ENCODE data around the gene C8B.

The C8B gene

DNA sequence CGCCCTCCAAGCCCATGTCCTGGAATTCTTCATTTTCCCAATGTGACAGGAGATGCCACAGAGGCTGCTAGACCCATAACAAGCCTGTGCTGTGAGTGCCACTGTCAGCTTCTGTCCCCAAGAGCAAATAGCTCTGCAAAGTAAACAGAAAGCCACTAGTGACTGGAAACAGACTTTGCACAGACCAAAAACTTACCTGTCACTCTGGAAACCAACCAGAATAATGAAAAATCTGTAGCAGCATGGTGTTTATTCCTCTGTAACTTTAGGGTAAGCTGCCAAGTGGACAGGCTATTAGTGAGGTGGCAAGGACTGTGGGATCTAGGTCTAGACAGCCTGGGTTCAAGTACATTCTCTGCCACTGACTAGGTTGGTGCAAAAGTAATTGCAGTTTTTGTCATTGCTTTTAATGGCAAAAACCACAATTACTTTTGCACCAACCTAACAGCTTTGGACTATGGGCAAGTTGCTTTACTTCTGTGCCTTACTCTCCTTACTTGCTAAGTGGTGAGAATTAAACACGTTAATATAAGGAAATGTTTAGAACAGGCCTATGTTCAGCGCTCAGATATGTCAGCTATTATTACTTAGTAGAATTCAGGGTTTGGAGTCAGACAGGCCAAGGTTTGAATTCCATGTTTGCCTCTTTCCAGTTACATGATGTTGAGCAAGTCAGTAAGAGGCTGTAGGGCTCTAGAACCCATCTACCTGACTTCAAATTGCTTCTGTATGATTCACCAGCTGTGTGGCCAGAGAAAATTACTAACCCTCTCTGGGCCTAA lies at the start of gene C8B:
Gene C8B, minus strand, starts transcription at position 100 of the 782 bp plus-strand sequence. Its CDS starts 67 bp downstream, at position 33.
- DNase-seq = no peak

DNA sequence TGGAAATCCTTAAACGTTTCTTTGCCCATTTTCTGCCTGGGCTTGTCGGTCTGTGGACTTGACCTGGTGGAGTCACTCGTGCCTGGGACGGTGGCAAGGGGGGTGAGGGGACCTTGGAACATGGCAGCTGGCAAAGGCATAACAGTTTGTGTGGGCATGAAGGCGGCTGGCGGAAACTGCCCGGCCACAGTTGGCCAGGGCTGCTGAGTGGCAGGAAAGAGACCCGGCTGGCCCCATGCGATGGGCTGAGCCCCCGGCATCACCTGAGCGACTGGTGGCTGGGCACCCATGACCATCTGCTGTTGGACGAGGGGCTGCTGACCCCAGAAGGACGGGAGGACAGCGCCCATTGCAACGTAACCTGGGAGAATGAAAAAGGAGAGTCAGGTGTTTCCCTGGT lies 49.3 kb upstream of the C8B start:
- DNase-seq = no peak

DNA sequence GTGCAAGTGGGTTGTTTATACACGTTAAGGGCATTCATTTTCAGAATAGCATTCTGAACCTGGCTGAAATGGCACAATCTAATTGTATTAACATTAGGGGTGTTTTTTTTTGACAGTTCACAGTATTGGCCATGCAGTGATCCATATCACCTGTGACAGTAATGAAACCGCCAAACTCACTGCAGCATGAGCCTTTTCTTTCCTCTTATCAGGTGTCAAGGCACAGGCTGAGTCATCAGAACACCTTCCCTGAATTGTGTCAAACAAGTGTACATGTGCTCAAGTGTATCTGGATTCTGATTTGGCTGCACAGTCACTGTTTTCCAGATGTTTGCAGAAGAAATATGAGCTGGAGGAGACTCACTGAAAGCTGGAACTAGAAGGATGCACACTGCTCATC lies 47.7 kb upstream of the C8B start:
- DNase-seq = no peak

DNA sequence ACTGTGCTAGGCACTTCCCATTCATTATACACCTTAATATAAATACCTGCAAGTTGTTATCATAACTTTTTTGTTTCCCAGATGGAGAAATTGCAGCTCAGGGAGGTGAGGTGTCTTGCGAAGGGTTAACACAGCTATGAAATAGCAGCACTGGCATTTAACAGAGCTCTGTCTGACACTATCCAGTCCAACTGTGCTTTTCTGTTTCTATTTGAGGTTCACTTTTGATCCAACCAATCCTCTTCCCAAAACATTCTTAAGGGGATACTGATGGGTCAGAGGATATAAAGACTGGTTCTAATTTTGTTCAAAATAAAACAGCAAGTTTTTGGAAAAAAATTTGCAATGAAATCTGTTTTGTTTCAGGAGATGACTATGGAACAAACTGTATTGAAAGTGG lies 46.5 kb upstream of the C8B start:
- DNase-seq = no peak

DNA sequence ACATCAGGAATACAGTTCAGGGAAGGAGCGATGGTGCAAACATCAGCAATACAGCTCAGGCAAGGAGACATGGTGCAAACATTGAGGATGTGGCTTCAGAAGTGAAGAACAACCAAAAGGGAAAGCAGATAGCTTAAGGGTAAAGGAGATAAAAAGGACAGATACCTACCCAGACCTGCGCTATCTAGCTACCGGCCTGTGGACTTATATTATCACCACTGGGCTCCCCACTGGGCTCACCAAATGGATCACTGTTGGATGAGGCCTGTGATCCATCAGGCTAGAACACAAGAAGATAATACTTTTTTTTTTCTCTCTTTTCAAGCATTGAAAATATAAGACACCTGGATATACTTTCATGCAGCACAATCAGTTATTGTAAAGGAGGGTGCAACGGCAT lies 44.7 kb upstream of the C8B start:
- DNase-seq = no peak

DNA sequence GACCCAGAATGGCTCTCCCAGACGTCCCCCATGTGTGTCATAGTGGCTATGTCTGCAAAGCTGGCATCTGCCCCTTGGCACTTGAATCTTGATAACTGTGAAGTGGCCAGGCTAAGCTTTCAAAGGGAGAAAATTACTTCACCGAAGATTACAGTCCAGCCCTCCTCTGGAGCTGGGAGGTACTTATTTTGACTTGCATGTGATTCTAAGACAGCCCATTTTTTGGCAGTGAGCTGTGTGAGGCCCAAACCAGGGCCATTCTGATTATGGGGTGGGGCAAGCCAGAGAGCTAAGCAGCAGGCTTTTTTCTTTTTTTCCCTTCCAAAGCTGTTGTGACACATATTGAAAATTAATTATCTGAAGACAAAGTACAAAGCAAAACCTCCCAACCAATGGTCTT lies 42.1 kb upstream of the C8B start:
- DNase-seq = no peak

DNA sequence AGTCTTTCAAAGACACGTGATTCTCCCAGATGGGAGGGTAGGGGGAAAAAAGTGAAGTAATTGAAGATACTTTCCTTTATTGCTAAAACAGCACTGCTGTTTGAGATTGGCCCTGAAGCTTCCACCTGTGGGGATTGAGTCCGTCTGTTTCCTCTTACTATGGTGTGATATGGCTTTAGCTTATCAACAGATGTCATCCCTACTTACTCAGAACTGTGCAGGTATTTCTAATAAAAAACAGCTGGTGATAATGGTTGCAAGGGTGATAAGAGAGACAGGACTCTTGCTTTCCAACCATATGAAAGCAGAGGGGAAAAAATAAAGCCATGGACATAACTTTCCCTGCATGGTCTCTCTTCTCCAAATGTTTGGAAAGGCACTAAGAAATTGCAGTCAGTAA lies 41.7 kb upstream of the C8B start:
- no peak for DNase-seq

DNA sequence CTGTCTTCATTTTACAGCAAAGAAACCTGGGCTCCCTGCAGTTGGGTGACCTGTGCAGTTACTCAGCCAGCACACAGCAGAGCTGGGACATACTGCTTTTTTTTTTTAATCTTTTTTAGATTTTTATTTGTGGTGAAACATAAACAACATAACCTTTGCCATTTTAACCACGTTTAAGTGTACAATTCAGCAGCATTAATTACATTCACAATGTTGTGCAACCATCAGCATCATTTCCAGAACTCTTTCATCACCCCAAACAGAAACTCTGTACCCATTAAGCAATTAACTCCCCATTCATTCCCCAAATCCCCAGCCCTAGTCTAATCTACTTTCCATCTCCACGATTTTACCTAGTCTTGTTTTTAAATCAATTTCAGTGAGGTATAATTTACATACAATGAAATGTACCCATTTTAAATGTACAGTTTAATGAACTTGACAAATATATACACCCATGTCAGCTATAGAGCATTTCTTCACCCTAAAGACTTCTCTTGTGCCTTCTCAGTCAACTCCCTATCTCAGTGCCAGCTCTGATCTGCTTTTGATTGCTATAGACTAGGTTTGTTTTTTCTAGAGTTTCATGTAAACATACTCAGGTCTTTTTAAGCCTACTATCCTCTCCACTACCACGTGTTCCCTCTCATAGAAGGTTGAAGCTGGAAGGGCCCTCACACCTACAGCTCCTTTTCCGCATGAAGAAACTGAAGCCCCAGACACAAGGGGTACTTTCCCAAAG lies 37.8 kb upstream of the C8B start:
- no peak for DNase-seq

DNA sequence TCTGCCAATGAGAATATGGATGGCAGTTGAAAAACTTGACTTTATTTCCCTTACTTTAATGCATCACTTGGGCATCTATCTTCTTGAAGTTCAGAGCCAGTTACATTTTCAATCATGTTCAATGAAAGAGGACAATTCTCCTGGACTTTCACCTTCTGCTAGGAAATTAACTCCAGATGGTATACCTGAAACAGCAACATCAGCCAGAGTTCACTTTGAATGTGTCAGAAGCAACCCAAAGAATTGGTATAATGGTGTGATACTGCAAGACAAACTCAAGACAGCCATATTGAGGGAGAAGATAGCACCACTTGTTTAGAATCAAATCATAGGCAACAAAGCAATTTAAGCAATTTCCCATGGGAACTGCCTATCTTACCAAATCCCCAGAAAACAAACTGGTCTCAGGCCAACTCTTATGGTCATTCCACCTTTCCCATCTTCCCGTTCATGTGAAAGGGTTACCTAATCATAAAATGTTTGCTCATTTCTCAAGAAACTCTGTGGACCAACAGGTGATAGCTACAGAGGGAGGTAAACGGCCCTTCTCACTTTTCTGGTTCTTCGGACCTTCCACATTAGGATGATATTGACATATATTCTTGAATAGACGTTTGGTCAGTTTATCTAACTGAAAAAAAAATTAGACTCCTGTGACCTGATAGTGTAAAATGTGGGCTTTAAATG lies 29.7 kb upstream of the C8B start:
- no peak for DNase-seq

DNA sequence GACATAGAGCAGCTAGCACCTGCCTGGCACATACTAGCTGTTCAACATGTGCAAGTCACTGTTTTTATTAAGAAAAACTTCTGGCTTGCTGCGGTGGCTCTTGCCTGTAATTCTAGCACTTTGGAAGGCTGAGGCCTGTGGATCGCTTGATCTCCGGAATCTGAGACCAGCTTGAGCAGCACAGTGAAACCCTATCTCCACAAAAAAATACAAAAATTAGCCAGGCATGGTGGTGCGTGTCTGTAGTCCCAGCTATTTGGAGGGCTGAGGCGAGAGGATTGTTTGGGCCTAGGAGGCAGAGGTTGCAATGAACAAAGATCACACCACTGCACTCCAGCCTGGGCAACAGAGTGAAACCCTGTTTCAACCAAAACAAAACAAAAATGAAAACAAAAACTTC lies 27.7 kb upstream of the C8B start:
- DNase-seq = no peak

DNA sequence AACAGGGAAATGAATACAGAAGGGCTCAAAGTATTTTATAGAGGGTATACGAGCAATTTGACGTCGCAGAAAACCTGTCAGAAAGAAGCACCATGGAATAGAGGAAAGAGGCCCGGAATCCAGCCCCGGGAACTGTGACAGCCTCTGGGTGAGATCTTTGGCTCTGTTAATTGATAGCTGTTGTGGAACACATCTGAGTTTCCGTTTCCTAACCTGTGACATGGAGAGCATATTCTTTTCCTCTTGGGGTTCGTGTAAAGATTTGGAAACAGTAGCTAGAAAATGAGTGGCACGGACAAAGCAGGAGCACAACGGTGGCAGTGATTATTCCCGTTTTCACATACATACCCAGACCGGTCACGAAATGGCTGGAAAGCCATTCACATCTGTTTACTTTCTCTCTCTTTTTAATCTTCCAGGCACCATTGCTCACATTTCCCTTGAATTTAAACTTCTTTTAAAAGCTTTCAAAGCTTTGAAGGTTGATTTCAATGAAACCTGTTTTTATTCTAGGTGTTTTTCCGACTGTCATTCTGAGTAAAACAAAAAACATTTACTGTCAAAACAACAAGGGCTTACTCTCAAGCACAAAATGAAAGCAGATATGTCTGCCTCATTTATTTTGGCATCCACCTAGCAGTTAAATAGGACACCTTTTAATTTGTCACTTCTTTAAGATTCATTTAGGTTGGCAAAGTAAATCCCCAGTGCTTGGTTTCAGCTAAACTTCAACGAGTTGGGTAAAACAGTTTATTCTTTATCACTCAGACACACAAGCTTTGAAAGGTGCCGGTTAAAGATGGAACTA lies 26.7 kb upstream of the C8B start:
- no peak for DNase-seq

DNA sequence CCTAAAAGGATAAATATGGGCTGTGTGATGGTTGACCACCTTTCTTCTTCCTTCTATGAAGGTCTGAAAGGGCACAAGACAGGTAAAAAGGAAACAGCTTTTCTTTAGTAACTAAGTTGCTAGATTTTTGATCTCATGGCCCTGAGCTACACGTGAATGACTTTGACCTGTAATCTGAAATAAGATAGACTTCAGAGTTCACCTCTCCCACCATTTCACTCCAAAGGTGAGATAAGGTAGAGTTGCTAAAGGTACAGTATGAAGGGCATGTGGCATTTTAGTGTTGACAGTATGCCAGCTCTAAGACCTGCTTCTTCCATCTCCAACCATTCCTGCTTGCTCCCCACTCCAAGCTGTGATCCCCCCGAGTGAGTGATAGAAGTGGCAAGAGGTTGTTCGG lies 25.8 kb upstream of the C8B start:
- DNase-seq = no peak

DNA sequence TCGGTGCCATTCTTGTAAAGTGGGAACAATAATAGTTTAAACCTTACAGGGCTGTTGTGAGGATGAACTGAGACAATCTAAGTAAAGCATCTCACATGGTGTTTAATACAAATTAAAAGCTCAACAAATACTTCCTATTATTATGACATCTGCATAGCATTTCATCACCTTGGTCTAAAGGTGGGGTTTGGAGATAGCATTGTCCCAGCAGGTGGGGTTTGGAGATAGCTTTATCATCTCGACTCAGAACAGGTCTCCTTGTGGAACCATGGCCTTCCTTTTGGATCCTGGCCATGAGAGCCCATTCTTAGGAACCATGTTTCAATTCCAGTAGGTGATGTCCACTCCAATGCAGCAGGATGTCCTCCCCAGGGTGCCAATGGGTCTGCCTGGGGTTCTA lies 20.6 kb upstream of the C8B start:
- no peak for DNase-seq

DNA sequence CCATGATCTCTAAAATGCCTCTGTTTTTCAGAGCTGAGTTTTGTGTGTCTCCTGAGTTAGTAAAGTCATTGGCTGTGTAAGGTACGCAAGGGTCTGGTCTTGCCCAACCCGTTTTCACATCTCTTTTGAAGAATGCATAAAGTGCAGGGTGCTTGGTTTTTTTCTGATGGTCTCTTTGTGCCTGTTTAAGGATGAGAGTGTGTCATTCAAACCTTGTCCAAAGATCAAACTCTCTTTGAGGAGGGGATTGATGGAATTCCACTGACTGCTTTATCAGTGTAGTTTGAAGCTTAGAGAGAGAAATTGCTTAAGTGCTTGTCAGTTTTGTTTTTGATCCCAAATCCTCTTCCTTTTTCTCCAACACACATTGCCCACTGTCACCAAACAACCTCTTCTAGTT lies 20.0 kb upstream of the C8B start:
- DNase-seq = no peak

DNA sequence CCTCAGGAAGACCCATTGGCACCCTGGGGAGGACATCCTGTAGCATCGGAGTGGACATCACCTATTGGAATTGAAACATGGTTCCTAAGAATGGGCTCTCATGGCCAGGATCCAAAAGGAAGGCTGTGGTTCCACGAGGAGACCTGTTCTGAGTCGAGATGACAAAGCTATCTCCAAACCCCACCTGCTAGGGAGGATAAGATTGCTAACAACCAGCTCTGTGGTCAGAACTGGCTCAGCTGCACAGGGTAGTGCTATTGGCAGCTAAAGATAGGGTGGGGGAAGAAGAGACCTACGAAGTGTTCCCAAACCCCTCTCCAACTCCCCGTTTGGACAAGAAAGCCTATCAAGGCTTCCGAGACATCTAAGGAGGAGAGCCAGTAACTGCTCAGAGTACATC lies 17.7 kb upstream of the C8B start:
- no peak for DNase-seq

DNA sequence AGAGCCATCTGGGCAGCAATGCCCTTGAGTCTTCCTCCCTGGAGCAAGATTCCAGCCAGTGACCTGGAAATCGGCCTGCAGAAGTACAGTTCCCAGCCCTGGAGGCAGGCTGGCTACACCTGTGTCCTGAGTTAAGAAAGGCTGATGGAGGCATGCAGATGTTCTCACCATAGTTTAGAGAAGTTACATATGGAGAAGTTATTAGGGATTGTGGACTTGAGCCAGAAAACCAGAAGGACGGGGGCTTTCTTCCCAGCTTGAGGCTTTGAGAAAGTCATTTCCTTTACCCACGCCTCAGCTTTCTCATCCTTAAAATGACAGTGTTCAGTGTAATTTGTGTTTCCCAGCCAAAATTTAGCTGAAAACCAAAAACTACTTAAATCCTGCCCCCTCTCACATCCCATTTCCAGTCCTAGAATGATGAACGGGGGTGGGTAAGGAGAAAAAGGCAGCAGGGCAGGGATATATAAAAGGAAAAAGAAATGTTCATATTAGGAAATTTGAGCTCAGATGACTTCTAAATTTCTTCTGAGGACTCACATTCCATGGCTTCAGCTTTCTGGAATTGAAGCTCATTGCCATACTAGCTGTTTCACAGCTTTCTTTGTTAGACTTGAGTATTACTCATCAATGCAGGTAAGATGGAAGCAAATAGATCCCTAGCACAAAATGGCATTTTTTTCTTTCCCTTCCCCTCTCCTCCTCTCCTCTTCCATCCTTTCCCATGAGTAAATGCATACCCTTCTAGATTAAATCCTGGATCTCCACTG lies 14.4 kb upstream of the C8B start:
- DNase-seq = no peak

DNA sequence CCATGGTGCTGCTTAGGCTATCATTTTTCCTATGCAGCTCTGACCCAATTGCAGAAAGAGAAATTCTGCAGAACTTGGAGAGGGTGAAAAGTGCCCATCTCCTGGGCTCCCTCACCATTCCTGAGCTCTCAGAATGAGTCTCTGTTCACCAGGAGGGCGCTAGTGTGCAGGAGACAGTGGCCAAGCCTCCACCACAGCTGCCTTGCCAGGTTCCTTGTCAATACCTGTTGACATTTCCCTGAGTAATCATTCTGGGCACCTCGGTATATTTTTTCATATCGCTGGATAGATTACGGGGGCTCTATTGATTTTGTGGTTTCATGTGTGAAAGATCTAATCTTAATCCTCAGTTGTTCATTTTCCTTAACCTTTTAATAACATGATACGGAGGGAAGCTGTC lies 13.0 kb upstream of the C8B start:
- DNase-seq = no peak

DNA sequence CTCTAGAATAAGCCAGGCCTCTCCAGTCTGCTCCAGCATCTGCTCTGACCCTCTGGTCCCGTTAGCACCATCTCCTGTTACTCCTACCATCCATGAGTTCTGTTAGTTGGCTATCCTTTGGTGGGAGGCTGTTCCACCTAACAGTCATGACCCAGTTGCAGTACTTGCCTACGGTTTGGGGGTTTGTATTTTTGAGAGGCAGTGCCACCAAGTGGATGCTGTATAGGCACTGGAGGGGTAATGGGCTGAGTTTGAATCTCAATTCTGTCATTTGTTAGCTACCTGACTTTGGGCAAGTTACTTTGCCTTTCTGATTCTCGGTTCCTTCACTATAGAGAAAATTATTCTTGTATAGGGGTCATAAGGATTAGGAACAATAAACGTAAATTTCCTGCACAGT lies 12.1 kb upstream of the C8B start:
- DNase-seq = no peak

DNA sequence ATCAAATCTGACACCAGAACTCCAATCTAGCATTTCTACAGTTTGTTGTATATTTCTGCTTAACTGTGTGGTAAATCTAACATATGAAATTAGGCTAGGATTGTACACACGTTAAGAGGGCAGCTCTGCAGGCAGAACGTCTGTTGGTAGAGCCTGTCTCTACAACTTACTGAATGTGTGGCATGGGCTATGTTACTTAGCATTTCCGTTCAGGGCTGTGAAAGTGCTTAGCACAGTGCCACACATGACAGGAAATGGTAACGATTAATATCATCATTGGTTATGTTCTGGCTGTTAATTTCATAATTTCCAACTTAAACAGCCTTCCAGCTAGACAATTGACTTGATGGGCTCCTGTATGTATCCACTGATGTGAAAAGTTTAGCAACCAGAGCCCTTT lies 9.6 kb upstream of the C8B start:
- no peak for DNase-seq

DNA sequence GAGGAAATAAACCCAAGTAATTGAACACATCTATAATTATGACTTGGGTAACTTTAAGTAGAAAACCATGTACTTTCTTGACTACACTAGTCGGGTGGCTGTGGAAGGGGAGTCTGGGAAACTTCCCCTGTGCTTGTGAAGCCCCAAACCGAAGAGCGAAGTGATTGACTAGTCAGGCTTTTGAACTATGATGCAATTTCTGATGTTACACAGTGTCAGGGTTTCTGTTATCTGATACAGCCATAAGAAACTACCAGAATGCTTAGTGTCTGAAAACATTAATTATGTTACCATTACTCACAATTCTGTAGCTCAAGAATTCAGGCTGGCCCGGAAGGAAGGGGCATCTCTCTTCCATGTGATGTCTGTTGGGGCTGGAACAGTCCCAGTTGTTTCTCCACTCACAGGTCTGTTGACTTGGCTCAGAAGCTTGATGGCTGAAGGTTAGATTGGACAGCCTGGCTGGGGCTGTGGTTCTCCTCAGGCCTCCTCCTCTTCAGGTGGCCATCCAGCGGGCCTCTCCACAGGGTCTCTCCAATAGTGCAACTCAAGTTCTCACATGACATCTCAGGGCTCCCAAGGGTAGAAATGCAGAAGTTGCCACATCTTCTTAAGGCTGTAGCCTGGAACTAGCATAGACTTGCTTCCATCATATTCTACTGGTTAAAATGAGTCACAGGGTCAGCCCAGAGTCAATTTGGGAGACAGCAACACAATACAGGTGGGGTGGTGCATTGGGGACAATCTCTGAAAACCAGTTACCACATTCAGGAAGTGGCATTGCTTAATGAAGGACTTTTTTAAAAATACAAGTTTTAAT lies 8.3 kb upstream of the C8B start:
- no peak for DNase-seq

DNA sequence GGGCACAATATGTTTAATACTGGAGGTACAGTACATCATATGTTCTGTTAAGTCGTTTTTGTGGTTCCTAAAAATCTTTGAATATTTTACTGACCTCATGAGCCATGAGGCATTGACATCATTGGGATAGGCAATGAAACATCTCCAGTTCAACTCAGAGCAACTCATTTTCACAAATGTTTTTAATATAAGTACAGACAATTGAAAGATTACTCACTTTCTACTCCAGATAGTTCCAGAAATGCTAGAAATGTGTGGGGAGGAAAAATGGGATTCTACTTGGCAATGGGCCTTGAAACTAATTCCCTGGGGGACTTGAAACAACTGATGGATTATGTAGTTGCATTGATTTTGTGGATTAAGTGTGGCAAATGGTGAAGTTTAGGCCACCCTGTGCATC lies 7.2 kb upstream of the C8B start:
- no peak for DNase-seq

DNA sequence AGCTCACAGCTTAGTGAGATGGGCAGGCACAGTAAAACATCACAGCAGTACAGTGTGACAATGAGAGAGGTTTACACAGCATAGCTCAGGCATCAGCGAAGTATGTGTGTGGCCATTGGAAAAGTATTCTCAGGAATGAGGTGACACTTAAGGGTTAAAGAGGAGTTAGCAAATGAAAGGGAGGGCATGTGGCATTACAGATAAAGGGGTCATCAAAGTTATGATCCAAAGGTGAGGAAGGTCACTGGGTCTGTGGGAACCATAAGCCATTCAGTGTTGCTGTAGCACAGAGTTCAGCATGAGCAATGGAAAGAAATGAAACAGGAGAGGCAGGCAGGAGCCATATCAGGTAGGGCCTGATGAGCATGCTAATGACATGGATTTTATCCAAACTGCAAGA lies 4.5 kb upstream of the C8B start:
- no peak for DNase-seq
